H7 (cell line): ENCODE data around the gene ERC2. TPM values are rescaled to one million over a fixed set of nuclear protein-coding genes. Genes with fewer than 3 reads are reported as not detected.

ENCODE experiments used
- DNase-seq: peaks from one replicate; pipeline ENCODE4 v3.0.0; 2012
- H3K27me3 ChIP-seq: 2 replicates; pipeline ENCODE4 v1.6.0; 2011; ENCODE audit warnings: mild to moderate bottlenecking, low read length; ENCODE audit not compliant: control insufficient read depth, insufficient read depth
- H3K36me3 ChIP-seq: replicated peaks from 2 replicates; pipeline ENCODE4 v1.5.1; 2011; ENCODE audit warnings: low read length; ENCODE audit not compliant: control insufficient read depth, insufficient read depth
- H3K4me3 ChIP-seq: 2 replicates; pipeline ENCODE4 v1.5.1; 2011; ENCODE audit warnings: low read depth, mild to moderate bottlenecking, control low read depth, low read length, moderate library complexity; ENCODE audit not compliant: insufficient read depth
- total RNA-seq: library from RNA; depleted of rRNA; stranded (reverse); fragments of >200 nt; shearing (Covaris generic); gene quantifications from 2 replicates; pipeline ENCODE4 v1.2.3, GENCODE V29; 2014

The ERC2 gene
- total RNA-seq, 1 experiment from 2014 or later: 2.4 TPM

DNA sequence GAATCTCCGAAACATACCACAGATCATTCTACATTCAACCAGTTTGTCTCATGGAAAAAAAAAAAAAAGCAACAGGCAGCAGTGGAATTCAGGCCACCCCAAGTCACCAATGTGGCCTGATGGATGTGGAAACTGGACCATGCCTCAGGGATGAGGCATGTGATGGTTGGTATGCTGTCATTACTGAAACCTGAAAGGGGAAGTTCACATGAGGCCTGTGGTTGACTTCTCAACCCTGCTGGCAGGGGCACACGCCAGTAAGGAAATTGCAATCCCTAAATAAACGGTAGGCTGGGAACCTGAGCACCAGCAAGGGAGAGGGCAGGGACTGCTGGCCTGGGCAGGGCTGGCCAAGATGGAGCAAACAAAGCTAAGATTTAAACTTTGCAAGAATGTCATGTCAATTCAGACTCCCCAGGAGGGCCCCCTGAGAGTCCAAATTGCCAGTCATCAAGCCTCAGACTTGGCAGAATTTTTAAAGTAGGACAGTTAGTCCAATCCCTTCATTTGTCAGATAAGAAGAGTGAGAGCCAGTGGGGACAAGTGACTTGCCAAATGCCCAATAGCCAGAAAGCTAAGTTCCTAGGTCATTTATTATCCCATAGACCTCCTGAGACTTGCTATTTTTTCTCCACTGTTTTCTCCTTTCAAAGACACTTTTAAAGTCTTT, 310.4 kb downstream of the ERC2 start:
- Histone ChIP-seq H3K4me3 (no peak overlapping the region), H3K36me3 (no peaks in the 10 kb centered on the region), H3K27me3 (no peaks in the 10 kb centered on the region)
- DNase-seq: no peak

DNA sequence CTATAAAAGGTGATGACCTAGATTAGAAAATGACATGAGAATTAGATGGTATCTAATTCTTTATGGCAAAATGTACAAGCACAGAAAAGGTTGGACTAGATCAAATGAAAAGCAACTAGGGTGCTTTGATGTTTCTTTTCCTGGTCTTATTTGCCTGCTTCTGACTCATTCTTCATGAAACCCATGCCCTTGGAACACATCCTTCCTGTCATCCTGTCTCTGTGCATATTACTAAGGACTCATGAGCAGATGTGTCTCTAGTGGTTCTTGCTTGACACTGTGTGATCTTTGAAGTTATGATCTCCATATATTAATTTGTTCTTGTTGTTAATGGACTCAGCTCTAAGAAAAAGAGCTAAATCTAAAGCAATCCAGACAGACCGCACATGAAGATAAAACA, 314.0 kb downstream of the ERC2 start:
- Histone ChIP-seq H3K27me3 (no peaks in the 10 kb centered on the region), H3K4me3 (no peak overlapping the region), H3K36me3 (no peaks in the 10 kb centered on the region)
- no peak for DNase-seq

DNA sequence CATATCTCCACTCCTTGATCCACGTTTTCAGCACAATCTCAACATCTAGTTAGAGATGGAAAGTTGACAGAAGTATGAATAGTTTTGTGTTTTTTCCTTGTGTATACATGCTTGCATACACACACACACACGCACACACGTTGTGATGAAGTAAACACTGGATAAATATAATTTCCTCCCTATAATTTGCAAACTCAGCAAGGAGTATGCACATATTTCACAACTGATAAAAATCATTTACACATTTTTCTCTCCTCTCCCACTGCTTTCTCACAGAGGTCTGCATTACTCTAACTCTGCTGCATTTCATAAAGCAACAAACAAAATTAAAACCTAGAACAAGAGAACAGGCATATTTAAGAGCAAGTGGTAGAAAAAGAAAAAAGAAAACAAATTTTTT, 320.9 kb downstream of the ERC2 start:
- H3K36me3 ChIP-seq: no peaks in the 10 kb centered on the region
- no peak for DNase-seq
- H3K4me3 ChIP-seq: no peak overlapping the region
- no peaks in the 10 kb centered on the region for H3K27me3 ChIP-seq

DNA sequence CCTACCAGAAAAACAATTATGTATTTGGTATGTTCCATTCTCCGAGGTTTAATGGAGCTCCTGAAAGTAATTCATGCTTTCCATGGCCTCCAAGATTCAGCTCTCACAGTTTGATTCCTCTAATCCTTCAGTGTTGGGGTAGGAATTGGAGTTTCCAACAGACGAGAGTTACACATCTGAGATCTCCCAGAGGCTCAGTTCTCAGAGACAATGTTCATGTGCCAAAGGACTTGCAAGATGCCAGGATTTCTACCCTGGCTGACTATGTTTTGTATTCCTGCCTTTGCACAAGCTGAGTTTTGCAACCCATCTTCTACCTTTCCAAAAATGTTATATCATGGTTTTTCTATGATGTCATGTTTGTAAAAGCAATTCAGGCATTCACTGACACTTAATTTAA, 322.9 kb downstream of the ERC2 start:
- H3K4me3 ChIP-seq: no peak overlapping the region
- no peak for DNase-seq
- no peaks in the 10 kb centered on the region for H3K36me3 ChIP-seq

DNA sequence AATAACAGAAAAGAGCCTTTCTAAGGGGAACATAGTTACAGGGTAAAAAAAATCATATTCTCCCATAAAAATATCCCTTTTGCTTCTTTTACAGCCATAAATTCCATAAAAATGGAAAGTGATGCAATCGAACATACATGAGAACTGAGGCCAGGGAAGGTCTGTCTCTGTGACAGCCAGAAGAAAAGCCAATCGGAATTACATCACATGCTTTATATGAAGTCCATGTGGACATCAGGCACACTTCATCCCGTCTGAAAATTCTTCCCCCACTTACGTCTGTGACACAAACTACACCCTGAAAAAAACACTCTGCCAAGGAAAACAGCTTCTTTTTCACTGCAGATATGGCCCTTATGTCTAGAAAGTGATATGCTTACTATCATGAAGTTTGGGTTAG, 323.5 kb downstream of the ERC2 start:
- Histone ChIP-seq H3K36me3 (no peaks in the 10 kb centered on the region), H3K4me3 (no peak overlapping the region), H3K27me3 (no peaks in the 10 kb centered on the region)
- no peak for DNase-seq

More for the DNA sequence above, 322.9 kb downstream of the ERC2 start:
- H3K27me3 ChIP-seq: no peaks in the 10 kb centered on the region

DNA sequence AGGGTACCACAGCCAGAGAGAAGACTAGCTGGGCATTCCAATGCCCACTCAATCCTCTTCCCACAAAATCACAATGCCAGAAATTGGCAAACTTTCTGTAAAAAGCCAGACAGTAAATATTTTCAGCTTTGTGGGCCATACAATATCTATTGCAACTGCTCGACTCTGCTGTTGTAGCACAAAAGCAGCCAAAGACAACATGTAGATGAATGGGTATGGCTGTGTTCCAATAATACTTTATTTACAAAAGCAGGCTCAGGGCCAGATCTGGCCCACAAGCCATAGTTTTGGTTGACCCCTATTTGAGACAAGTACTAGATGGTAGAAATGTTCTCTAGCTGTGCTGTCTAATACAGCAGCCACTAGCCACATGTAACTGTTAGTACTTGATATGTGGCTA, 330.9 kb downstream of the ERC2 start:
- no peaks in the 10 kb centered on the region for H3K36me3 ChIP-seq
- no peaks in the 10 kb centered on the region for H3K27me3 ChIP-seq
- no peak overlapping the region for H3K4me3 ChIP-seq
- no peak for DNase-seq

DNA sequence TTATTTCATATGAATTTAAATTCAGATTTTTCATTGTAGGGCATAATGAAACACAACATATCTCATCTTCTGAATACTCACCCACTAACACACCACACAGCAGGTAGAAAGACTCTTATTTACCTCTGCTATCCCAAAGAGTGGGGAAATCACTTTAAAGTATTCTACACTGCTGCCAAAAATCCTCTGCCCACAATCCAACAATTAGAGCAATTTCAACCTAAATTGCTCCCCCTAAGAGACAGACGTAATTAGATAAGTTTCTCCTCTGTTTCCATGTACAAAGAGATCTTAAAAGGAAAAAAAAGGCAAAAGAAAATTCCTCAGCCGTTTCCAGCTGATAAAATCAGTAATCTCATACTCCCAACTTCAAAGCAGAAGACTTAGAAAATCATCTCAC, 331.8 kb downstream of the ERC2 start:
- DNase-seq: no peak
- no peak overlapping the region for H3K4me3 ChIP-seq
- H3K36me3 ChIP-seq: no peaks in the 10 kb centered on the region
- H3K27me3 ChIP-seq: no peaks in the 10 kb centered on the region

DNA sequence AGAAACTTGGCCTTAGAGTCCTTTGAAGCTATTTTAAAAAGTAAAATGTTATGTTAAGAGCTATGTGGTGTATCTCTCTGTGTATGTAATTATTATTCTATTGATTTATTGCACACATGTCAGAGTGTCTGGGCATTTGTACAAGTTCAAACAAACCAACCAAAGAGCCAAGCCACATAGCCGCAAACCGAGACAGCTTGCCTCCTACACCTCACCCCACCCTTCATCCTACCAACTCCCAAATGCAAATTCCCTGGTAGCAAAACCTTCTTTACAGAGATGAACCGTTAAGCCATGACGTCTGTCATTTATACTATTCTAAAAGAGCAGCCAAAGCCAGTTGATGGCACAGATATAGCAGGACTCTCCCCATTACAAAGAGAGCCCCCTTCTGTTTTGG, 332.3 kb downstream of the ERC2 start:
- no peaks in the 10 kb centered on the region for H3K27me3 ChIP-seq
- H3K36me3 ChIP-seq: no peaks in the 10 kb centered on the region
- no peak overlapping the region for H3K4me3 ChIP-seq
- no peak for DNase-seq

DNA sequence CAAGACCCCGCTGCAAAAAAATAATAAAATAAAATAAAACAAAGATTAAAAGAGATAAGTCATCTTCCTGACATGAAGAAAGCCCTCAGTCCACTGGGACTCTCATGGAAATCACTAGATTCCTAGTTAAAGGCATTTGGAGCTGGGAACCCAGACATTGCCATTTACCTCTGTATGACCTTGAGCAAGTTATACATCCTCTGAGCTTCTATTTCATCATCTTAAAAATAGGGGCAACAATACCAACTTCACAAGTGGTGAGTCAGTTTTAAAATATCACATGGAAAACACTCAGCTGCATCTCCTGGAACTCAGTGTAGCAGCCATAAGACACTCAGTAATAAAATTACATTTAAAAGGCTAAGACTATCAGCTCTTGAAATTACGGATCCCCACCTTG, 334.8 kb downstream of the ERC2 start:
- Histone ChIP-seq H3K27me3 (no peaks in the 10 kb centered on the region), H3K4me3 (no peak overlapping the region), H3K36me3 (no peaks in the 10 kb centered on the region)
- no peak for DNase-seq

DNA sequence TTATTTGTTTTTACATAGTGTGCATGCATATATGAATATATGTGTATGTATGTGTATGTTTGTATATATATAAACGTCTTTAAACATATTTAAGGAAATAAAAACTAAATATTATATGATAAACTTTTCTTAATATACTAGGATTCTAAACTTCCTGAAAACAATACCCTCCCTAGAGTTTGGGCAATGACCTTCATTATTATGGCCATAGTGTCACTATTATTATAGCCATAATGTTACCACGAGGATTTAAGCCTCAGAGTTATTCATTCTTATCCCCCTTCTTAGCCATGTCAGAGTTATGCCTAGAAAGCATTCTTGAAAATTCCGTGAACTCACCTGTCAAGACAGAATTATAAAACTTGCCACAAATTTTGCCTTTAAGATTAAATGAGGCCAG, 335.5 kb downstream of the ERC2 start:
- H3K36me3 ChIP-seq: no peaks in the 10 kb centered on the region
- H3K4me3 ChIP-seq: no peak overlapping the region
- no peaks in the 10 kb centered on the region for H3K27me3 ChIP-seq
- no peak for DNase-seq

DNA sequence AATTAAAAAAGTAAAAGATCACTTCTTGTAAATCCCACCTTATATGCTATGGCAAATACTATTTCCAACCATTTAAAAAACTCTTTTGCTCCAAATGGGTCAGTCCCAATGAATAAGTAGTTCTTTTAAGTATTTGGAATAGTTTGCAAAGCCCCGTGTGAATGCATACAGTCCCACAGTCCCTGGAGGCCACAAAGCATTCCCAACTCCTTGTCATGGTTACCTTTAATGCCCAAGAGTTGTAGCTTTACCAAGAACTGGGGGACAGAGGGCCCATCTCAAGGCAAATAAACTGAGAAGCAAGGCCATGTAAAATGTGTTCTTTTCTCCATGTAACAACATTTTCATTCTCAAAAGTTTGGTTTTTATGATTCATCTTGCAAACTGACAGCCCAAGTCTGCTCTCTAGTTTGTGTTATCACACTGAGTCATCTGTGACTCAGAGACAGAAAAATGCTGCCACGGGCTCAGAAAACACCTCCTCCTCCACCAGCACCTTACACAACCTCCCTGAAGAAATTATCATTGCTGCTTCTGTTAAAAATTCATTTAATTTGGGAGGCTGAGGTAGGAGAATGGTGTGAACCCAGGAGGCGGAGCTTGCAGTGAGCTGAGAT, 336.2 kb downstream of the ERC2 start:
- H3K4me3 ChIP-seq: no peak overlapping the region
- no peaks in the 10 kb centered on the region for H3K36me3 ChIP-seq
- DNase-seq: no peak
- H3K27me3 ChIP-seq: no peaks in the 10 kb centered on the region

DNA sequence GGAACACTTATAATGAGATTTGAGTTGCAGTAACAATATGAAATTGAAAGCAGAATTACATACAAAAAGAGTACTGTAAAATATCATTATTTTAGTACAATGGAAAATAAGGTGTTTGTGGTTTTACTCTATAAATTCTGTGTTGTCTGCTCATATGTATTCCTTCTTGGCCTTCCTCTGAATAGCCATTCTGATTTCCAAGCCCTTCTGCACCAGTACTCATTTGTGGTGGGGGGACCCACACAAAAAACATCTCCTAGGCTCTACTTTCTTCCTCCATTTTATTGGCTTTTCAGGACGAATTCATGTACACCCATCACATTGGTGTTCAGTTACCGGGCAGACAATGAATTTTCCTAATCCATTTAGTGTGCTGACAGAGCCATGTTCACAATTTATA, 338.2 kb downstream of the ERC2 start:
- no peaks in the 10 kb centered on the region for H3K36me3 ChIP-seq
- H3K27me3 ChIP-seq: no peaks in the 10 kb centered on the region
- no peak for DNase-seq
- H3K4me3 ChIP-seq: no peak overlapping the region

DNA sequence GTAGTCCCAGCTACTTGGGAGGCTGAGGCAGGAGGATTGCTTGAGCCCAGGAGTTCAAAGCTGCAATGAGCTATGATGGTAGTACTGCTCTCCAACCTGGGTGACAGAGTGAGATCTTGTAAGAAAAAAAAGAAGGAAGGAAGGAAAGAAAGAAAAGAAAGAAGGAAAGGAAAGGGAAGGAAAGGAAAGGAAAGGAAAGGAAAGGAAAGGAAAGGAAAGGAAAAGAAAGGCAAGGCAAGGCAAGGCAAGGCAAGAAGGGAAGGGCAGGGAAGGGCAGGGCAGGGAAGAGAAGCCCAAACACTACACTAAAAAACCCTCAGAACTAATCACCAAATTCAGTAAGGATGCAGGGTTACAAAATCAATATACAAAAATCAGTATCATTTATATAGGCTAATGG, 341.6 kb downstream of the ERC2 start:
- Histone ChIP-seq H3K27me3 (no peaks in the 10 kb centered on the region), H3K36me3 (no peaks in the 10 kb centered on the region), H3K4me3 (no peak overlapping the region)
- no peak for DNase-seq

DNA sequence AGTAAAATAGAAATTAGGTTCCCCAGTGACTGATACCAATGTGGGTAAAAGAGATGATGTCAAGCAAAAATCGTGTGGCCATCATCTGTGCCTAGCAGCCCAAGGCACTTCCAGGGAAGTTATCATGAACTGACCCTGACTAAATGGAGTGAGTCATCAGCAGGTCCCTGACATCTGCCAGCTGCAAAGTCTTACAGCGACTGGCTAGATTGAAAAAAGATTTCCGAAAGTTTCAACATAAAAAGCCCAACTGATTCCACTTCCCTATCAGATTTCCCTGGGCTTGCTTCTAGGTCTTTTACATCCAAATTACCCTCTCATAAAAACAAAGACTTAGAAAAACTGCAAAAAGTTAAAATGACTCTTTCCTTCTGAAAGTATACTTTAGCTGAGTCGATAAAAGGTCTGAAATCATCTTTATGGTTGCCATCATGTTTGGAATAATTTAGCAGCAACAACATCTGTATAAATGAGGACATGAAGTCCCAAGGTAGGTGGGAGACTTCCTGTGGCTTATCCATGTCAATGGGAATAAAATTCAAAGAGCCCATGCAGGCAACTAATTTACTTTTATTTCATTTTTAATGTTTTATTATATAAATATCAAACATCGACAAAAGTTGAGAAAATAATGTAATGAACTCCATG, 342.8 kb downstream of the ERC2 start:
- no peak overlapping the region for H3K4me3 ChIP-seq
- no peak for DNase-seq
- H3K27me3 ChIP-seq: no peaks in the 10 kb centered on the region
- no peaks in the 10 kb centered on the region for H3K36me3 ChIP-seq

DNA sequence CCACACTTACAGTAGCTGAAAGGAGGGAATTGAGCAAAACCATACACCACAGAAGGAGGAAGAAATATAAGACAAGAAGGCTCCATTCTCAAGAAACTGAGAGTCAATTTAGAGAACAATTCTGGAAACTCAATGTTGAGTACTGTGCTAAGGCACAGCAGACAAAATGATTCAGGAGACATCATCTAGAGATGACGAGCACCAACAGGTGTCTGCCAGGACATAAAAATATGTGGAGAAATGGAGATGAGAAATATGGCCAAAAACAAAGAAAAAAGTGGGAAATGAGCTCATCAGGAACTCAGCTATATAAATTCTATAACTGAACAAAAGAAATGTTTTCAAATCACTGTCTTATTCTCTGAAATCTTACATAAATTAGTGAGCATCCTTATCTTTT, 343.7 kb downstream of the ERC2 start:
- Histone ChIP-seq H3K27me3 (no peaks in the 10 kb centered on the region), H3K4me3 (no peak overlapping the region), H3K36me3 (no peaks in the 10 kb centered on the region)
- no peak for DNase-seq
